ENCODE results near the gene PTGIS. TPM values are rescaled to one million over a fixed set of nuclear protein-coding genes. Genes with fewer than 3 reads are reported as not detected.
A peak's percentile ranks its signal among the peaks of the same experiment; 100 is the strongest.

The PTGIS gene
- total RNA-seq, 2 donors from 2014 or later = 0.56 to 2.3 TPM

GRCh38 chr20:49561256-49561655 is 6.7 kb downstream of the PTGIS start:
- Mint-ChIP-seq H3K27me3 (peaks cover 49% of the 10 kb centered on the region), H3K9me3 (no peaks in the 10 kb centered on the region), H3K4me1 (no peaks in the 10 kb centered on the region), H3K36me3 (ENCODE audit: low read depth) (no peaks in the 10 kb centered on the region), H3K27ac (no peak overlapping the region), H3K4me3 (no peak overlapping the region)
- ATAC-seq (replicated peaks) = no peak

GRCh38 chr20:49560646-49561045 is 7.3 kb downstream of the PTGIS start:
- no peaks in the 10 kb centered on the region for H3K36me3 Mint-ChIP-seq (ENCODE audit: low read depth)
- no peaks in the 10 kb centered on the region for H3K9me3 Mint-ChIP-seq
- ATAC-seq (replicated peaks) = no peak
- peaks cover 47% of the 10 kb centered on the region for H3K27me3 Mint-ChIP-seq
- no peak overlapping the region for H3K27ac Mint-ChIP-seq
- H3K4me3 Mint-ChIP-seq = no peak overlapping the region
- no peaks in the 10 kb centered on the region for H3K4me1 Mint-ChIP-seq

DNA sequence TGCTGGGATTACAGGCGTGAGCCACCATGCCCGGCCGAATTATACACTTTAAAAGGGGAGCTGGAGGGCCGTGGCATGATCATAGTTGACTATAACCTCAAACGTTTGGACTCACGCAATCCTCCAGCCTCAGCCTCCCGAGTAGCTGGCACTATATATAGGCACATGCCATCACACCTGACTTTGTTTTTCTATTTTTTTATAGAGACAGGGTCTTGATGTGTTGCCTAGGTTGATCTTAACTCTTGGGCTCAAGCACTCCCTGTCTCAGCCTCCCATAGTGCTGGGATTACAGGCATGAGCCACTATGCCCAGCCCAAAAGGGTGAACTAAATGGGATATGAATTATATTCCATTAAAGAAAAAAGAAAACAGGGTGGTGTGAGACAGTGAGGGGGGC is 7.8 kb downstream of the PTGIS start:
- Mint-ChIP-seq H3K4me1 (no peaks in the 10 kb centered on the region), H3K4me3 (no peak overlapping the region), H3K9me3 (no peaks in the 10 kb centered on the region), H3K36me3 (ENCODE audit: low read depth) (no peaks in the 10 kb centered on the region), H3K27ac (no peak overlapping the region), H3K27me3 (peaks cover 48% of the 10 kb centered on the region)
- no peak for ATAC-seq (replicated peaks)

DNA sequence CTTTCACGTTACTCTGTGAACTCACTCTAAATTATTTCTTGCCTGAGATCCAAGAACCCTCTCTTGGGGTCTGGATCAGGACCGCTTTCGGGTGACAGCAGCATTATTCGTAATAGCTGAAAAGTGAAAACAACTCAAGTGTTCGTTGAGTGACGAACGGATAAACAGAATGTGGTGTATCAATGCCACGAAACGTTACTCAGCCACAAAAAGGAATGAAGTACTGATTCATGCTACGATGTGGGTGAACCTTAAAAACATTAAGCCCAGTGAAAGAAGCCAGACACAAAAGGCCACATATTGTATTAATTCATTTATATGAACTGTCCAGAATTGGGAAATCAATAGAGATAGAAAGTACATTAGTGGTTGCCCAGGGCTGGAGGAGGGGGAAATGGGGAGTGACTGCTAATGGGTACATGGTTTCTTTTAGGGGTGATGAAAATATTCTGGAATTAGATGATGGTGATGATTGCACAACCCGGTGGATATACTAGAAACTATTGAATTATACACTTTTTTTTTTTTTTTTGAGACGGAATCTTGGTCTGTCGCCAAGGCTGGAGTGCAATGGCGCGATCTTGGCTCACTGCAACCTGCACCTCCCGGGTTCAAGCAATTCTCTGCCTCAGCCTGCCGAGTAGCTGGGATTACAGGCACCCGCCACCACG is 8.4 kb downstream of the PTGIS start:
- Mint-ChIP-seq H3K36me3 (ENCODE audit: low read depth) (no peaks in the 10 kb centered on the region), H3K9me3 (no peaks in the 10 kb centered on the region), H3K27ac (no peak overlapping the region), H3K4me3 (no peak overlapping the region), H3K4me1 (no peaks in the 10 kb centered on the region), H3K27me3 (peaks cover 48% of the 10 kb centered on the region)
- no peak for ATAC-seq (replicated peaks)

- Mint-ChIP-seq H3K9me3 (no peaks in the 10 kb centered on the region), H3K27ac (no peak overlapping the region), H3K4me1 (no peaks in the 10 kb centered on the region), H3K36me3 (ENCODE audit: low read depth) (no peaks in the 10 kb centered on the region), H3K27me3 (peaks cover 51% of the 10 kb centered on the region), H3K4me3 (no peak overlapping the region)
- ATAC-seq (replicated peaks) = no peak
Observed at GRCh38 chr20:49558826-49559225, 9.1 kb downstream of the PTGIS start.

DNA sequence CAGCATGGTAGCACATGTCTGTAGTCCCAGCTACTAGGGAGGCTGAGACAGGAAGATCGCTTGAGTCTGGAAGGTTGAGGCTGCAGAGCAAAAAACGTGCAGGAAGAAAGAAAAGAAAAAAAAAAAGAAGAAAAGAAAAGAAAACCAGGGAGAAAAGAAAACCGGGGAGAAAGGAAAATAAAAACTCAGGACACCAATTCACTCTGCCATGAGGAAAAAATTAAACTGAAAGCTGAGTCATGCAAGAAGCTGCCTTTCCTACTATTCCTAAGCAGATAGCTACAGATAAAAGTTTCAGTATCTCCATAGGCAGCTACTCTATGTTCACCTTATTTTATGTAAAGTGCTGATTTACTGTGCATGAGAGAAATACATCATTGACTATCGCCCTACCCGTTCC is 10.5 kb downstream of the PTGIS start:
- Mint-ChIP-seq H3K4me3 (no peak overlapping the region), H3K36me3 (ENCODE audit: low read depth) (no peaks in the 10 kb centered on the region), H3K27ac (no peak overlapping the region), H3K4me1 (no peaks in the 10 kb centered on the region), H3K9me3 (no peaks in the 10 kb centered on the region), H3K27me3 (peaks cover 41% of the 10 kb centered on the region)
- no peak for ATAC-seq (replicated peaks)

DNA sequence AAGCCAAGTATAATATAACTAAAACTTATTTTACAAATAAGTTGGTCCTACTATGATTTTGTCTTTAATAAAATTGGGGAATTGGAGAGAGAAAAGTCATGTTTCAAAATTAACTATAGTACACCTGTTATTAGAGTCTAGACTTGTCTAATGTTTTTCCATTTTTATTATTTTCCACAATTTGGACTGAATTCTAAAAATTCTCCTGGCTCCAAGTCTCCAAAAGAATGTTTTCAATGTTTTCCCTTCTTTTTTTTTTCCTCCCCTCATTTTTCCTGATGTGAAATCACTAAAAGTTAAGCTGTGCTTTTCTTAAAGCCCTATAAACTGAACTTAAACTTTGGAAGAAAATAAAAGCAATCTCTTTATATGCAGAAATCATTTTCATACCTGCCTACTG is 11.3 kb downstream of the PTGIS start:
- no peaks in the 10 kb centered on the region for H3K9me3 Mint-ChIP-seq
- H3K27me3 Mint-ChIP-seq = peaks cover 41% of the 10 kb centered on the region
- no peaks in the 10 kb centered on the region for H3K4me1 Mint-ChIP-seq
- ATAC-seq (replicated peaks) = no peak
- no peak overlapping the region for H3K4me3 Mint-ChIP-seq
- H3K27ac Mint-ChIP-seq = no peak overlapping the region
- H3K36me3 Mint-ChIP-seq (ENCODE audit: low read depth) = no peaks in the 10 kb centered on the region

GRCh38 chr20:49549801-49550551 is 18.0 kb downstream of the PTGIS start:
- peak; percentile 49 for ATAC-seq (replicated peaks)
- H3K4me3 Mint-ChIP-seq = no peak overlapping the region

GRCh38 chr20:49548371-49548947 is 19.5 kb downstream of the PTGIS start:
- H3K27me3 Mint-ChIP-seq = peaks cover 6% of the 10 kb centered on the region
- ATAC-seq (replicated peaks) = no peak
- no peaks in the 10 kb centered on the region for H3K9me3 Mint-ChIP-seq
- no peak overlapping the region for H3K4me3 Mint-ChIP-seq
- no peaks in the 10 kb centered on the region for H3K36me3 Mint-ChIP-seq (ENCODE audit: low read depth)
- no peak overlapping the region for H3K27ac Mint-ChIP-seq
- H3K4me1 Mint-ChIP-seq = no peaks in the 10 kb centered on the region

More at GRCh38 chr20:49549801-49550551, 18.0 kb downstream of the PTGIS start:
- Mint-ChIP-seq H3K9me3 (no peaks in the 10 kb centered on the region), H3K4me1 (no peaks in the 10 kb centered on the region), H3K27me3 (peaks cover 9% of the 10 kb centered on the region), H3K27ac (no peak overlapping the region), H3K36me3 (ENCODE audit: low read depth) (no peaks in the 10 kb centered on the region)

- Mint-ChIP-seq H3K36me3 (ENCODE audit: low read depth) (no peaks in the 10 kb centered on the region), H3K27ac (no peak overlapping the region), H3K9me3 (no peaks in the 10 kb centered on the region), H3K27me3 (no peaks in the 10 kb centered on the region), H3K4me1 (peaks cover 4% of the 10 kb centered on the region), H3K4me3 (no peak overlapping the region)
- ATAC-seq (replicated peaks) = no peak
Observed at GRCh38 chr20:49545572-49545971, 22.4 kb downstream of the PTGIS start.

DNA sequence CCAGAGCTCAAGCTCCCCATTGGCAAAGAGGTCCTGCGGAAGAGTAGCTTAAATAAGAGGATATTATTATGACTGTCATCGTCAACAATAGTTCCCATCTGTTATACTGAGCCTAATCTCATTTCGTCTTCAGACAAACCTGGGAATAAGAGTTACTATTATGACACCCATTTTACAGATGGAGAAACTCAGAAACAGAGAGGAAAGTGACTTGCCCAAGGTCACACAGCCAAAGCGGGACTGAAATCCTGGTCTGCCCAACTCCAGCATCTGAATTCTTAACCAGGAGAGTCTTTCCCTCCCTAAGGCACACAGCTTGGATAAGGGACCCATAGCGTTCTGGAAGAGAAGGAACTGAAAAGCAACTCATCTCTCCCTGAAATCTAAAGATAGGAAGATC is 23.4 kb downstream of the PTGIS start:
- peaks cover 4% of the 10 kb centered on the region for H3K4me1 Mint-ChIP-seq
- no peaks in the 10 kb centered on the region for H3K27me3 Mint-ChIP-seq
- H3K9me3 Mint-ChIP-seq = no peaks in the 10 kb centered on the region
- no peak for ATAC-seq (replicated peaks)
- H3K4me3 Mint-ChIP-seq = no peak overlapping the region
- H3K27ac Mint-ChIP-seq = no peak overlapping the region
- no peaks in the 10 kb centered on the region for H3K36me3 Mint-ChIP-seq (ENCODE audit: low read depth)

- no peaks in the 10 kb centered on the region for H3K36me3 Mint-ChIP-seq (ENCODE audit: low read depth)
- no peak overlapping the region for H3K4me3 Mint-ChIP-seq
- ATAC-seq (replicated peaks) = no peak
- peak overlapping the region; percentile 73 for H3K27ac Mint-ChIP-seq
- H3K4me1 Mint-ChIP-seq = peaks cover 4% of the 10 kb centered on the region
- H3K9me3 Mint-ChIP-seq = no peaks in the 10 kb centered on the region
- no peaks in the 10 kb centered on the region for H3K27me3 Mint-ChIP-seq
Observed at GRCh38 chr20:49543858-49544437, 24.0 kb downstream of the PTGIS start.

- Mint-ChIP-seq H3K27ac (peak overlapping the region; percentile 73), H3K4me3 (no peak overlapping the region), H3K4me1 (peaks cover 4% of the 10 kb centered on the region), H3K9me3 (no peaks in the 10 kb centered on the region), H3K36me3 (ENCODE audit: low read depth) (no peaks in the 10 kb centered on the region), H3K27me3 (no peaks in the 10 kb centered on the region)
- no peak for ATAC-seq (replicated peaks)
Observed at GRCh38 chr20:49543071-49543857, 24.7 kb downstream of the PTGIS start.

- peak overlapping the region; percentile 35 for H3K4me3 Mint-ChIP-seq
- no peaks in the 10 kb centered on the region for H3K36me3 Mint-ChIP-seq (ENCODE audit: low read depth)
- H3K27ac Mint-ChIP-seq = peak overlapping the region; percentile 67
- H3K9me3 Mint-ChIP-seq = no peaks in the 10 kb centered on the region
- H3K4me1 Mint-ChIP-seq = peaks cover 4% of the 10 kb centered on the region
- H3K27me3 Mint-ChIP-seq = no peaks in the 10 kb centered on the region
- peak; percentile 70 for ATAC-seq (replicated peaks)
Observed at GRCh38 chr20:49542514-49542991, 25.4 kb downstream of the PTGIS start.

Measured in activated T-helper 17 cell treated with anti-CD3 and anti-CD28 coated beads, Interleukin-2, amount 50 U/mL, for 72 hours (primary cell).